Activated T-cell treated with anti-CD3 and anti-CD28 coated beads for 1 hour (primary cell): ENCODE results near the gene TSPAN13.

Experiments used
- DNase-seq: peaks from one replicate; pipeline ENCODE4 v3.0.0-alpha.2; 2020; ENCODE audit warnings: low read depth

The TSPAN13 gene

GRCh38 chr7:16774986-16775385 is 21.4 kb downstream of the TSPAN13 start:
- DNase-seq = no peak

GRCh38 chr7:16776053-16776452 is 22.5 kb downstream of the TSPAN13 start:
- DNase-seq = no peak

- DNase-seq = no peak
Measured at GRCh38 chr7:16778476-16778875, 24.9 kb downstream of the TSPAN13 start.

- DNase-seq = no peak
Measured at GRCh38 chr7:16779051-16779450, 25.5 kb downstream of the TSPAN13 start.

GRCh38 chr7:16780596-16780995 is 27.0 kb downstream of the TSPAN13 start:
- DNase-seq = no peak

GRCh38 chr7:16785321-16785720 is 31.8 kb downstream of the TSPAN13 start:
- no peak for DNase-seq

GRCh38 chr7:16785846-16786245 is 32.3 kb downstream of the TSPAN13 start:
- no peak for DNase-seq

GRCh38 chr7:16786257-16786656 is 32.7 kb downstream of the TSPAN13 start:
- DNase-seq = no peak

- DNase-seq = no peak
Measured at GRCh38 chr7:16787127-16787526, 33.6 kb downstream of the TSPAN13 start.

GRCh38 chr7:16791071-16791470 is 37.5 kb downstream of the TSPAN13 start:
- DNase-seq = no peak

- DNase-seq = no peak
Measured at GRCh38 chr7:16791905-16792698, 38.5 kb downstream of the TSPAN13 start.

GRCh38 chr7:16794986-16795385 is 41.4 kb downstream of the TSPAN13 start:
- no peak for DNase-seq

GRCh38 chr7:16795624-16796023 is 42.1 kb downstream of the TSPAN13 start:
- no peak for DNase-seq

GRCh38 chr7:16801111-16801542 is 47.6 kb downstream of the TSPAN13 start:
- no peak for DNase-seq

- no peak for DNase-seq
Measured at GRCh38 chr7:16801579-16801978, 48.0 kb downstream of the TSPAN13 start.

GRCh38 chr7:16803125-16803524 is 49.6 kb downstream of the TSPAN13 start:
- no peak for DNase-seq

- no peak for DNase-seq
Measured at GRCh38 chr7:16803881-16804673, 50.5 kb downstream of the TSPAN13 start.

- DNase-seq = no peak
Measured at GRCh38 chr7:16804674-16805439, 51.3 kb downstream of the TSPAN13 start, which contains the start of gene AGR2. Gene AGR2 (minus strand): TSS chr7:16804999. CDS start chr7:16801796, 3,203 bp downstream.

GRCh38 chr7:16805441-16805840 is 51.9 kb downstream of the TSPAN13 start:
- DNase-seq = no peak

- DNase-seq = no peak
Measured at GRCh38 chr7:16810112-16810511, 56.6 kb downstream of the TSPAN13 start.

GRCh38 chr7:16810573-16810972 is 57.0 kb downstream of the TSPAN13 start:
- DNase-seq = no peak

- no peak for DNase-seq
Measured at GRCh38 chr7:16811551-16811950, 58.0 kb downstream of the TSPAN13 start.
